HG03460 (cell line): ENCODE data around the gene SEC14L3.

Experiments
- ATAC-seq: cut with Tn5 transposase; IDR thresholded peaks from one replicate; pipeline ENCODE4 v1.9.1; 2021; ENCODE audit not compliant: unreplicated experiment

SEC14L3 gene

DNA sequence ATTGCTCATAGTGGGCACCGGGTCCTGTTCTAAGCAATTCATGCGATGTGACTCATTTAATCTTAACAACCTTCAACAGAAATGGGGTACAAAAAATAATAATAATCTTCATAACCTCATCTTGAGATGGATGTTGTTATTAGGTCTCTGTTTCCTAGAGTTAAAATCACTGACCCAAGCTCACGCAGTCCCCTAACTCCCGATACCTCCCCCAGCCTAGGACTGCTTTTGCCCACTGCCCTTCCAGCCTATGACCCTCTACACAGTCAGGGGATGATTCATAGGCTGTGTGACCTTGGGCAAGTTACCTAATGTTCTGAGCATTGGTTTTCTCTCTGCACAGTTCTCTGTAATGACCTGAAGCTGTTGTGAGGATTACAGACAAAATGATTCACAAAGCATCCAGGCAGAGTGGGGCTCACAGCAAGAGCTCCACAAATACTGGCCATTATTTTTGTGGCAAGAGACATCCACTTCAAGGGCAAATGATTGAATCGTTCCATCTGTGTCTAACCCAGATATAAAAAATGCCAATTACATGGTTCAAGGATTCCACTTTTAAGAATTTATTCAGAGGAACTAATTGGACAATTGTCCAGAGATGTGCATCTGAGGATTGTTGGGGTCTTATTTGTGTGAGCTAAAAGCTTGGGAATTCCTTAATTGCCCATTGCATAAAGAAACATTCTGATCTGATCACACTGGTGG, 26.2 kb downstream of the SEC14L3 start:
- ATAC-seq: no peak

DNA sequence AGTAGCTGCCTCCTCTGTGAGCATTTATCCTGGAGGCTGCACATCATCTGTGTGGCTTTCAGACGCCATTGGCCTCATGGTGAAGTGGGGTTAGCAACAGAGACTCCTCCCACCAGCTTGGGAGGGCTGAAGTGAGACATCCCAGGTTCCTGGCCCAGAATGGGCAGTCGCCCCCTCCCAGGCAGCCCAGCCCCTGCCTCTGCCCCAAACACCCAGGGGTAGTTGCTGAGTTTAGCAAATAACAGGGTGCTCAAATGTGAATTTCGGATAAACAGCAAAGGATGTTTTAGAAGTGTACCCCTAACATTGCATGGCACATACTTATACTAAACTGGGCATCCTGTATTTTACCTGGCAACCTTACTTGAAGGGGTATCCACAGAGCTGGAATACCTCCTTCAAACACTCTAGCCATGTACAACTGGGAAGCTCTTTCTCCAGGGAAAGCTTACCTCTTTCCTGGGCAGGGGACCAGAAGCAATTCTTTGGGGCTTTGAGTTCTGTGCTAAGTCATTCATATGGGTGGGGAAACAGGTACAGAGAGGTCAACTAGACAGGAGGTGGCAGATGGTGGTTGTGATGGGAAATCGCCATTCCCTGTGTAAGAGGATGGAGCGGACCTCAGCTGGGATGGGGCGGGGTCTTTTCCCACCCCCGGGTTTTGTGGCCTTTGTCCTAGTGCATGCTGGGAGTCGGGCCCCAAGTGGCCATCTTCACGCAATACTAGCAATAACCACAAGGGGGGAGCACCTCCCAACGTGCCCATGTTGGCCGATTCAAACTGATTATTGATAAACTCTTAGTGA, 27.0 kb downstream of the SEC14L3 start:
- ATAC-seq: no peak

GRCh38 chr22:30441088-30441487, 30.7 kb downstream of the SEC14L3 start:
- ATAC-seq: no peak

DNA sequence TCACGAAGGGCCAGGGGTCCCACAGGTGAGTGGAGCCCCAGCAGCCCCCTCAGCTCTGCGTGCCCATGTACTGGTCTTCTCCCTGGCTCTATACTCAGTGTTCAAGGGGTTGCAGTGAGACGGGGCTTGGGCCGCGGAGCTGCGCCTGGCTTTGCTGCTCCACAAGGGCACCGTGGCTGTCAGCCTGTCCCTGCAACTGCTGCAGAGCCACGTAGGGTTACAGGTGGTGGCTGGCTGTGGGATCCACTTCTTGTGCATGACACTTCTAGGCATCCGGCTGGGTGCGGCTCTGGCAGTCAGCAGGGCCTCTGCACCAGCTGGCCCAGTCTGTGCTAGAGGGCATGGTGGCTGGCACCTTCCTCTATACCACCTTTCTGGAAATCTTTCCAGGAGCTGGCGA, 32.0 kb downstream of the SEC14L3 start:
- no peak for ATAC-seq

- ATAC-seq: no peak
Measured at GRCh38 chr22:30439226-30439625, 32.6 kb downstream of the SEC14L3 start.

GRCh38 chr22:30438559-30438958, 33.3 kb downstream of the SEC14L3 start:
- no peak for ATAC-seq

DNA sequence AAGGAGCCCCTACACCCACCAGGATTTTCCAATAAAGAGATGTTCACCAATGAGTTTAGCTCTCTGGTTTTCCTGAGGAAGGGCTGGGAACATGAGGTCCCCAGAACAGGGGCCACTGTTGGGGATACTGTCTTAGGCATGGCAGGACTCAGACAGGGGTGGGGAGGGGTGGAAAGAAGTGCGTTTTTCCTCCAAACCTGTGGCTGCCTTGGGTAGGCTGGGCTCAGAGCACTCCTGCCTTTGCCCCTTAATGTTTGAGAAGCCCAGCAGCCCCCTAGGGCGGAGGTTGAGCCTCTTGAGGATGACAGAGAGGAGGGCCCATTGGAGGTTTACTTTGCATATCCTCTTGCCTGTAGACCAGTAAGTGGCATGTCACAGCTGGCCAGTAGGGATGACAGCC, 35.6 kb downstream of the SEC14L3 start:
- no peak for ATAC-seq

DNA sequence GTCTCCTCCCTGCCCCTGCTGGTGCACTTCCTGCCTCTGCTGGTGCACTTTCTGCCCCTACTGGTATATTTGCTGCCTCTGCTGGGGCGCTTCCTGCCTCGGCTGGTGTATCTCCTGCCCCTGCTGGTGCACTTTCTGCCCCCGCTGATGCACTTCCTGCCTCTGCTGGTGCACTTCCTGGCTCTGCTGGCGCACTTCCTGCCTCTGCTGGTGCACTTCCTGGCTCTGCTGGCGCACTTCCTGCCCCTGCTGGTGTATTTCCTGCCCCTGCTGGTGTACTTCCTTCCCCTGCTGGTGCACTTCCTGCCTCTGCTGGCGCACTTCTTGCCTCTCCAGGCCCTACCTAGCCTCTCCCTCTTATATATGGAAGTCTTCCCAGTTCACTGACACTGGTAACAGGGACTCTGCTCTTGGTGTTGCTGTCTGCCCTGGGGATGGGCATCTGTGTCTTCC, 36.1 kb downstream of the SEC14L3 start:
- ATAC-seq: no peak

- ATAC-seq: no peak
Measured at GRCh38 chr22:30434843-30435242, 37.0 kb downstream of the SEC14L3 start.

- ATAC-seq: no peak
Measured at GRCh38 chr22:30433773-30434172, 38.0 kb downstream of the SEC14L3 start.

- no peak for ATAC-seq
Measured at GRCh38 chr22:30433227-30433626, 38.6 kb downstream of the SEC14L3 start.

GRCh38 chr22:30432520-30432919, 39.3 kb downstream of the SEC14L3 start:
- ATAC-seq: no peak

GRCh38 chr22:30432096-30432495, 39.7 kb downstream of the SEC14L3 start:
- ATAC-seq: no peak

DNA sequence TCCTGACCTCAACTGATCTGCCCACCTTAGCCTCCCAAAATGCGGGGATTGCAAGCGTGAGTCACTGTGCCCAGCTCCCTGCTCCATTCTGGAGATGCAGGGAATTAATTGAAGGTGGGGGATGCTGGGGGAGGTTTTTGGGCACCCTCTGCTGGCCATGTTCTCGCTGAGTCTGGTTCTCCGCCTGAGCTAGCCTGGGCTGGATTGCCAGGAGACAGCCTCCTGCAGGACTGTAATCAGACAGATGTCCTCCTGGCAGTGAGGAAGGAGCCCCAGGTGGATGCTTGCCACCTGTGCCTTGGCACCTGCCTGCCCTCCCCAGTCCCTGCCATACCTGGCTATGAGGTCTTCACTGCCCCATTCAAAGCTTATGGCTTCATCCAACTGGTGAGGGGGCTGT, 40.9 kb downstream of the SEC14L3 start:
- ATAC-seq: no peak

- no peak for ATAC-seq
Measured at GRCh38 chr22:30429887-30430286, 41.9 kb downstream of the SEC14L3 start.

GRCh38 chr22:30427871-30428270, 43.9 kb downstream of the SEC14L3 start:
- no peak for ATAC-seq

- no peak for ATAC-seq
Measured at GRCh38 chr22:30426388-30427353, 45.1 kb downstream of the SEC14L3 start.

GRCh38 chr22:30425616-30426387, 46.0 kb downstream of the SEC14L3 start, which contains the start of gene MTFP1:
MTFP1 (plus strand) TSS chr22:30425768; CDS start chr22:30425880, 112 bp downstream.
- no peak for ATAC-seq

DNA sequence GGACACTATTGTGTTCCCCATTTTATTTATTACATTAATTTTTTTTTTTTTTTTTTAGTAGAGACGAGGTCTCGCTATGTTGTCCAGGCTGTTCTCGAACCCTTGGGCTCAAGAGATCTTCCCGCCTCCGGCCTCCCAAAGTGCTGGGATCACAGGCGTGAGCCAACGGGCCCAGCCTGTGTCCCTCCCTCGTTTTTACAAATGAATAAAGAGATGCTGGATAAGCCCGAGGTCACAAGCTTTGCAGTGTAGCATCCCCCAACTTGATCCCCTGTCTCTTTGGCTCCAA, 46.5 kb downstream of the SEC14L3 start:
- no peak for ATAC-seq

DNA sequence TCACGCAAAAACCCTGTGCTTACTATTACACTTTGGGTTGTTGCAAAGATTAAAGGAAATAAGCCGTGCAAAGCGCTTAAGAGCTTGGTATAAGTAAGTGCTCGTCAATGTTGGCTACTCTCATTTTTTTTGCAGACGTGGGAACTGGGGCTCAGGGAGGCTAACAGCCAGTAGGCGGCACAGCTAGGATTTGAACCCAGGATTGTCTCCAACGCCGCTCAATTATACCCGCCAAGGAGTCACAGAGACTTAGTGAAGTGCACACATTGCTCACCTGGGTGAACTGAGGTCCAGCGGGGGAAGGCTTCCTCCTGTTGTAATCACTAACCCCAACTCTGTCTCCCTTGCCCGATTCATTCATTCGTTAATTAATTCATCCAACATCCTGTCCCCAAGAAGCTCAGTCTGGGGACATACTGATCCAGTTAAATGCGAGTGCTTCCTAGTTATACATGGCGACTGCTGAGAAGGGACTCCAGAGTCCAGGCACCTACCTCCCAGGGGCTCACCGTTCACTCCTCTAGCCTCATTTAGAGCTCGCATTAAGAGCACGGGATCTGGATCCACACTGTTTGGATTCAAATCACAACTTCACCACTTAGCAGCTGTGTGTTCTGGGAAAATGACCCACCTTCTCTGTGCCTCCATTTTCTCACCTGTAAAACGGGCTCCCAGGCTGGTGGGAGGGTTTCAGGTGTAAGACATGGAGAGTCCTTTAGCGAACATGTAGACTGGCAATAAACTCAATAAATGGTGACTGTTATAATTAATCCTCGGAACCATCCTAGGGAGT, 47.1 kb downstream of the SEC14L3 start:
- no peak for ATAC-seq
